ENCODE results near the gene RBFOX2. TPM values are rescaled to one million over a fixed set of nuclear protein-coding genes. Genes with fewer than 3 reads are reported as not detected.

Gene RBFOX2
- total RNA-seq, 1 donor: 187 TPM

DNA sequence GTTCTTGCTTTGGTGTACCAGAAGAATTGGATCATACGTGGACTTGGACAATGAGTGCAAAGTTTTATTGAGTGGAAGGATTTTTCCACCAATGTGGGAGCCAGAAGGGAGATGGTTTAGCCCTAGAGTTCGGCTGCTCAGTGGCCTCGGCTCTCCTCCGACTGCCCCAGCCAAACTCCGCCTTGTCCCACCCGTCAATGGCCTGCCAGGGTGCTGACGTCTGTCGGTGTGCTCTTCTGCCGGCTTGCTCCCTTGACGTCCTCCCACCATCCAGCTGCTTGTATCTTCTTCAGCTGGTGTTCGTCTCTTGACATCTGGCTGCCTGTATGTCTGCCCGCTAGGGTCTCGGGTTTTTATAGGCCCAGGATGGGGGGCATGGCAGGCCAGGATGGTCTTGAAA is 156.2 kb downstream of the RBFOX2 start:
- no peak for DNase-seq (ENCODE audit: low read depth)
- TF ChIP-seq, protein P1, sequence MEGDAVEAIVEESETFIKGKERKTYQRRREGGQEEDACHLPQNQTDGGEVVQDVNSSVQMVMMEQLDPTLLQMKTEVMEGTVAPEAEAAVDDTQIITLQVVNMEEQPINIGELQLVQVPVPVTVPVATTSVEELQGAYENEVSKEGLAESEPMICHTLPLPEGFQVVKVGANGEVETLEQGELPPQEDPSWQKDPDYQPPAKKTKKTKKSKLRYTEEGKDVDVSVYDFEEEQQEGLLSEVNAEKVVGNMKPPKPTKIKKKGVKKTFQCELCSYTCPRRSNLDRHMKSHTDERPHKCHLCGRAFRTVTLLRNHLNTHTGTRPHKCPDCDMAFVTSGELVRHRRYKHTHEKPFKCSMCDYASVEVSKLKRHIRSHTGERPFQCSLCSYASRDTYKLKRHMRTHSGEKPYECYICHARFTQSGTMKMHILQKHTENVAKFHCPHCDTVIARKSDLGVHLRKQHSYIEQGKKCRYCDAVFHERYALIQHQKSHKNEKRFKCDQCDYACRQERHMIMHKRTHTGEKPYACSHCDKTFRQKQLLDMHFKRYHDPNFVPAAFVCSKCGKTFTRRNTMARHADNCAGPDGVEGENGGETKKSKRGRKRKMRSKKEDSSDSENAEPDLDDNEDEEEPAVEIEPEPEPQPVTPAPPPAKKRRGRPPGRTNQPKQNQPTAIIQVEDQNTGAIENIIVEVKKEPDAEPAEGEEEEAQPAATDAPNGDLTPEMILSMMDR (IDR thresholded peaks at IDR 0.05; ENCODE audit: insufficient read depth, low read length): no peak

DNA sequence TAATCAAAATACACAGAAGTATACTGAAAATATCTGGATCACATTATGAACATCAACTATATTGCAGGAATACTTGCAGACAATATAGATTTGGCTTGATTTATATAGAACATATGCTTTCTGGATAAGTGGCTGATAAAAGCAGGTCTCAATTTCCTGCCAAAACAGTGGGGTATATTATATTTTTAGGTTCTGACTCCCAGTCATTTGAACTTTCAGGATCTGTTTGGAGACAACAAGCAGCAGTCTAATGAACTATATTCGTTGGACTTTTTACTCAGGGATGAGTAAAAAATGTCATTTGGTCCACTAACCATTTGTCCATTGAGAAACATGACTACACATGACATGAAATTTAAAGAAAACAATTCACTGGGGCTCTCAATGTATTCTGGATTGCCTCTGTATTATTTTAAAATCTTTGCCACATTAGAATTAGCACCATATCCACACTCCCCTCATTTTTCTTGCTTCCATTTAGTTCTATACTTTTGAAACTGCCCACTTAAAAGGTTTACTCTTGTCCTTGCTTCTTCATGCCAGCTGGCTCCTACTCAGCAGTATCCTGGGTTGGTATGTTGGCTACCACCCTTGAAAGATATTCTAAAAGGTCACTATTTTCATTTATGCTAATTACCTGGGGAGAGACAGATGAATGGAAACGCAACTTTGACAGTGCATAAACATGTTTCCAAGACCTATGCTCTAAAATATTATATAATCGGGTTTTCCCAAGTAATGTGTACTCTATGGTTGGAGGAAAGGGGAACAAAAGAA is 157.9 kb downstream of the RBFOX2 start:
- no peak for DNase-seq (ENCODE audit: low read depth)
- H3K4me3 ChIP-seq (ENCODE audit: low read depth, low read length): no peak overlapping the region
- TF ChIP-seq, protein P1 (IDR thresholded peaks at IDR 0.05; ENCODE audit: insufficient read depth, low read length): no peak

More for the DNA sequence above, 156.2 kb downstream of the RBFOX2 start:
- H3K4me3 ChIP-seq (ENCODE audit: low read depth, low read length): no peak overlapping the region

DNA sequence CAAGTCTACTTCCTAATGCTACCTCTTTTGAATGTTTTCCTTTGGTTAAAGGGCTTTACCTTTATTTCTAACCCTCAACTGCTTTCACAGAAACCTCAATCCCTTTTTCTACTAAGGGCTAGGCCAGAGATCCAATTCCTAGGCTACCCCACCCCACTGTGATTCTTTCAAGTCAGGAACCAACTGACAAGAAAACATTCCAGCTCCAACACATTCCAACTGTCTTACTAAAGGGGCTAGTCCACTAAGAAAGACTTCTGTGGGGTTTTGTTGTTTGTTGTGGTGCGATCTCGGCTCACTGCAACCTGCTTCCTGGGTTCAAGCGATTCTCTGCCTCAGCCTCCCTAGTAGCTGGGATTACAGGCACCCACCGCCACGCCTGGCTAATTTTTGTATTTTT is 159.7 kb downstream of the RBFOX2 start:
- TF ChIP-seq, protein P1 (IDR thresholded peaks at IDR 0.05; ENCODE audit: insufficient read depth, low read length): no peak
- H3K4me3 ChIP-seq (ENCODE audit: low read depth, low read length): no peak overlapping the region
- DNase-seq (ENCODE audit: low read depth): peak; percentile 29

DNA sequence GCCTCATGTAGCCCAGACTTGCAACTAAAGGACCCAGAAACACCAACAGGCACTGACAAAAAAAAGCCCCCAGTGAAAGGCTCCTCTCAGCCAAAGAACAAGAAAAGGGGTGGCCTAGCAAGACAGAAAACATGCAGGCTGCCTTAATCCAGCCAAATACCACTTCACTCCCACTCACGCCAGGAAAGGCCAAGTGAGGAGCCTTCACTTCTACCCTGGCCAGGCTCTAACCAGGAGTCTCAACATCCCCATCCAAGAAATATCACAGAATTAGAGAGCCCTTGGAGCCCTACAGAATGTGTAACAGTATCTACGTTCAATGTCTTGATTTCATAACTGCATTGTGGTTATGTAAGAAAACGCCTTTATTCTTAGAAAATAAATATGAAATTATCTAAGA is 162.0 kb downstream of the RBFOX2 start:
- no peak overlapping the region for H3K4me3 ChIP-seq (ENCODE audit: low read depth, low read length)
- DNase-seq (ENCODE audit: low read depth): peak; percentile 52
- TF ChIP-seq, protein P1 (IDR thresholded peaks at IDR 0.05; ENCODE audit: insufficient read depth, low read length): no peak

DNA sequence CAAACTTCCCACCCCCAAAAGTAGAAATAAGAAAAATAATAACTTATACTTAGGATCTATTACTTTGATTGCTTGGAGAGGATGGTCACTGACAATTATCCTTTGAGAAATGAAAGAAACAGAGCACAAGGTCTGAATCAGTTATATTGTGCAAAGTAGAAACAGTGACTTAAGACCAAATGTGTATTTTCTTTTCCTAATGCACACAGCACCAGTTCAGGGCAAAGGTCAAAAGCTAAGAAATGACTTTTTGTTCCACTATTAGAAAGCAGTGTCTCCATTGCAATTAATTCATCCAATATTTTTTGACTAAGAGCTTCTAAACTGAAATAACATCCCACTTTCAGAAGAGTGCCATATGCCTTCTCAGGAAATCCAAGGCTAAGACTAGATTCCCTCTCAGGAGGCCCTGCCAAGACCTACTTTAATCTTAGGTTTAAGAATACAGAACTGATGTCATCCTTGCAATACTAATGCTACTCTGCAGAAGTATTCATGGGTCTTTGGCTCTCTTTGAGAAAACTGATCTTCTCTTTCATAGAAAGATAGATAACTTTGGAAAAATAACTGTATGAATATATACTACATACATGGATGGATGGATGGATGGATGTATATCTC is 164.0 kb downstream of the RBFOX2 start:
- DNase-seq (ENCODE audit: low read depth): peak; percentile 36
- TF ChIP-seq, protein P1 (IDR thresholded peaks at IDR 0.05; ENCODE audit: insufficient read depth, low read length): no peak
- H3K4me3 ChIP-seq (ENCODE audit: low read depth, low read length): no peak overlapping the region

DNA sequence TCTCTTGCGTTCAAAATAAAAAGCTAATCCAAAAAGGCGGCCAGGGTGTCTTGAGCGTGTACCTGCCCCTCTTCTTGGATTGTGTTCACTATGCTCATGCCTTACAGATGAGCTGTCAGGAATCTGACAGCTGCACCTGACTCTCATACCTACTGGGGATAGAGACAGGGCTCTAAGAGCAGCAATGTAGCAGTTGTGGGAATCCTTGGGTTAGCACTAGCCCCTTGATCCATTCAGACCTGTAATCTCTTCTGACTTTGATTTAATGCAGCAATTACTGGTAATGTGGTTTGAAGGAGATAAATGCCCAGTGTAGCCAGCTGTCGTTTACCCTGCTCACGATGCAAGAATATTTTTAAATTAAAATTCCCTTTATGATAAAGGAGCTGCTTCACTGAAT is 165.2 kb downstream of the RBFOX2 start:
- no peak for DNase-seq (ENCODE audit: low read depth)
- TF ChIP-seq, protein P1 (IDR thresholded peaks at IDR 0.05; ENCODE audit: insufficient read depth, low read length): no peak
- no peak overlapping the region for H3K4me3 ChIP-seq (ENCODE audit: low read depth, low read length)
